HCT116 (cell line): ENCODE results near the gene CDH4. TPM values are rescaled to one million over a fixed set of nuclear protein-coding genes. Genes with fewer than 3 reads are reported as not detected.

Experiments
- ATAC-seq: fragments of 200-7000 bp; cut with Tn5 transposase; 2 replicates; pipeline ENCODE4 v1.9.1; 2020; ENCODE audit warnings: mild to moderate bottlenecking, moderate library complexity
- BruUV-seq: library from RNA; stranded (reverse); fragments of 400-500 nt; replicated peaks from 2 replicates; lab custom pipeline; 2021; lab: Mats Ljungman, UMichigan
- CTCF ChIA-PET: fragments of 300-600 bp; sonication (Branson Sonifier 250); formaldehyde crosslinking; loops from one replicate; lab custom pipeline; 2021; ENCODE audit warnings: antibody characterized with exemption; lab: Charles Lee
- POLR2A ChIA-PET: fragments of 300-600, 350-600 bp; sonication (Branson Sonifier 250); formaldehyde crosslinking; loops from one replicate; lab custom pipeline; 2021; ENCODE audit warnings: antibody characterized with exemption; lab: Charles Lee
- RAD21 ChIA-PET, 2 experiments: fragments of 300-600 bp; sonication (Branson Sonifier 250); formaldehyde crosslinking; loops; one replicate each; lab custom pipeline; 2023; ENCODE audit warnings: low total read pairs in 2 of 2; ENCODE audit not compliant: uncharacterized antibody in 2 of 2, unreplicated experiment in 2 of 2, low non-redundant PET in 1 of 2; lab: Charles Lee
- DNase-seq: peaks from one replicate; pipeline ENCODE4 v3.0.0-alpha.2; 2010; ENCODE audit warnings: low read depth, low spot score
- H2AFZ ChIP-seq: fragments of 200-600 bp; shearing (Covaris generic), sonication (generic); 2 replicates; pipeline ENCODE4 v1.6.1; 2017; ENCODE audit warnings: low read depth, mixed run types, mixed read lengths, antibody characterized with exemption, low read length; ENCODE audit not compliant: poor library complexity, severe bottlenecking
- H3K27ac ChIP-seq: 2 replicates; pipeline ENCODE4 v1.5.1; 2012; ENCODE audit warnings: low read depth, low read length
- H3K27me3 ChIP-seq: fragments of 200-600 bp; sonication (generic); 2 replicates; pipeline ENCODE4 v1.6.1; 2016; ENCODE audit warnings: mixed run types, low read length, mixed read lengths; ENCODE audit not compliant: insufficient read depth
- H3K36me3 ChIP-seq, 2 experiments: fragments of 200-500 bp in 1 of 2; fragments of 200-600 bp in 1 of 2; sonication (Bioruptor generic) in 1 of 2; sonication (generic) in 1 of 2; 2 replicates each; pipeline versions ENCODE4 v1.5.1 to v1.6.1; 2014 to 2016; ENCODE audit warnings: low read length in 2 of 2, inconsistent platforms in 1 of 2, mixed read lengths in 1 of 2, mixed run types in 1 of 2; ENCODE audit not compliant: insufficient read depth in 2 of 2, control insufficient read depth in 1 of 2
- H3K4me1 ChIP-seq, 2 experiments: fragments of 200-600 bp in 1 of 2; sonication (generic) in 1 of 2; 2 replicates each; pipeline versions ENCODE4 v1.5.1 to v1.6.1; 2012 to 2017; ENCODE audit warnings: low read length in 2 of 2, inconsistent platforms in 1 of 2, mild to moderate bottlenecking in 1 of 2, mixed read lengths in 1 of 2, mixed run types in 1 of 2, moderate library complexity in 1 of 2; ENCODE audit not compliant: insufficient read depth in 2 of 2, control insufficient read depth in 1 of 2
- H3K4me2 ChIP-seq: fragments of 200-600 bp; sonication (generic); 2 replicates; pipeline ENCODE4 v1.6.1; 2017; ENCODE audit warnings: mixed run types, low read length, mixed read lengths
- H3K4me3 ChIP-seq, 2 experiments: fragments of 200-600 bp in 1 of 2; sonication (generic) in 1 of 2; replicated peaks in 1 of 2; 2 replicates each; pipeline ENCODE4 v1.5.1; 2011 to 2016; ENCODE audit warnings: low read length in 2 of 2, control low read depth in 1 of 2, low read depth in 1 of 2, mild to moderate bottlenecking in 1 of 2, mixed read lengths in 1 of 2, mixed run types in 1 of 2
- H3K79me2 ChIP-seq: fragments of 200-600 bp; sonication (generic); 2 replicates; pipeline ENCODE4 v1.6.1; 2017; ENCODE audit warnings: mild to moderate bottlenecking, mixed run types, low read length, moderate library complexity, mixed read lengths; ENCODE audit not compliant: insufficient read depth
- H3K9ac ChIP-seq: fragments of 200-600 bp; sonication (generic); 2 replicates; pipeline ENCODE4 v1.6.1; 2016; ENCODE audit warnings: low read length, mixed read lengths
- H3K9me2 ChIP-seq: fragments of 200-600 bp; sonication (generic), shearing (Covaris generic); 2 replicates; pipeline ENCODE4 v1.6.1; 2017; ENCODE audit warnings: mixed run types, mild to moderate bottlenecking, moderate library complexity; ENCODE audit not compliant: insufficient read depth
- H3K9me3 ChIP-seq, 2 experiments: fragments of 200-500 bp in 1 of 2; fragments of 200-600 bp in 1 of 2; sonication (Bioruptor generic) in 1 of 2; sonication (generic) in 1 of 2; 2 replicates each; pipeline ENCODE4 v1.6.1; 2014 to 2017; ENCODE audit warnings: low read length in 2 of 2, mixed read lengths in 2 of 2, inconsistent platforms in 1 of 2, low read depth in 1 of 2, mild to moderate bottlenecking in 1 of 2, mixed run types in 1 of 2, moderate library complexity in 1 of 2; ENCODE audit not compliant: control insufficient read depth in 1 of 2, insufficient read depth in 1 of 2
- H4K20me1 ChIP-seq: fragments of 200-600 bp; sonication (generic), shearing (Covaris generic); 2 replicates; pipeline ENCODE4 v1.6.1; 2017; ENCODE audit warnings: mixed run types, mild to moderate bottlenecking, moderate library complexity; ENCODE audit not compliant: insufficient read depth
- ATF3 ChIP-seq: IDR thresholded peaks from 2 replicates; pipeline ENCODE4 v1.6.1; 2012
- ELF1 ChIP-seq: IDR thresholded peaks from 2 replicates; pipeline ENCODE4 v1.6.1; 2012; ENCODE audit warnings: low read depth, borderline replicate concordance
- FOSL1 ChIP-seq: IDR thresholded peaks from 2 replicates; pipeline ENCODE4 v1.6.1; 2012; ENCODE audit warnings: low read depth
- POLR2AphosphoS5 ChIP-seq: IDR thresholded peaks from 2 replicates; pipeline ENCODE4 v1.6.1; 2011; ENCODE audit warnings: mild to moderate bottlenecking, low read depth, low read length, moderate library complexity
- SIN3A ChIP-seq: IDR thresholded peaks from 2 replicates; pipeline ENCODE4 v1.6.1; 2012; ENCODE audit warnings: low read depth
- TCF7L2 ChIP-seq: IDR thresholded peaks from 2 replicates; pipeline ENCODE4 v1.7.0; 2011; ENCODE audit warnings: borderline replicate concordance, inconsistent platforms; ENCODE audit not compliant: insufficient read depth, insufficient read length; ENCODE audit errors: extremely low read depth
- ZNF274 ChIP-seq: fragments of 200-500 bp; sonication (Bioruptor generic); IDR thresholded peaks from 2 replicates; pipeline ENCODE4 v1.6.1; 2014; ENCODE audit warnings: mild to moderate bottlenecking, low read depth, low read length, inconsistent platforms
- intact Hi-C: fragments of 100-400 bp; cut with micrococcal nuclease; formaldehyde crosslinking; loops from 2 replicates; pipeline ENCODE4 v1.10.0; 2022
- total RNA-seq: library from RNA; stranded (reverse); gene quantifications from one replicate; pipeline ENCODE4 v1.2.1, GENCODE V29; 2021; ENCODE audit not compliant: unreplicated experiment
- TF ChIP-seq, protein P1 (sequence below): IDR thresholded peaks from 2 replicates; pipeline ENCODE4 v1.6.1; 2012

The CDH4 gene
- total RNA-seq, 1 experiment from 2014 or later = not detected

GRCh38 chr20:61701401-61701800 lies 449.3 kb downstream of the CDH4 start:
- CTCF ChIA-PET = no interaction called here

DNA sequence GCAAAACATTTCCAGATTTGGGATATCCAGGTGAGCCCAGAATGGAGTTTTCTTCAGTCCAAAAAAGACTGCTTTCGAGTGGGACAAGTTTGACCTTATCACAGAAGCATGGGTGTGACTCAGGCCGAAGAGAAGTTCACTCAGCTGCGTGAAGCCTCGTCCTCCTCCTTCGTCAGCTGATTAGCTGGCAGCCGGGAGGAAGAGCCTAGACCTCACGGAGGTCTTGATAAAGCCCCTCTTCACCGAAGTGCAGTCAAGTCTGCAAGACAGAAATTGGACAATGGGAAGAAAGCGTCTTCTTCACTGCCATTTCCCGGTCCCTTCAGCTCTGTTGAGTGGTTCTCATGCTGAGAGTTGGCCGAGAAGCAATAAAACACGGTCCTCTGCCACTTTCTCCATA lies 449.7 kb downstream of the CDH4 start:
- CTCF ChIA-PET = no interaction called here
- Histone ChIP-seq H3K4me2 (no peak overlapping the region), H4K20me1 (no peaks in the 10 kb centered on the region), H3K27ac (no peak overlapping the region), H3K27me3 (peaks cover 27% of the 10 kb centered on the region), H2AFZ (no peak overlapping the region), H3K79me2 (no peaks in the 10 kb centered on the region), H3K9ac (no peak overlapping the region), H3K4me1 (no peaks in the 10 kb centered on the region), H3K9me3 (no peaks in the 10 kb centered on the region), H3K9me2 (no peaks in the 10 kb centered on the region), H3K36me3 (no peaks in the 10 kb centered on the region), H3K4me3 (no peak overlapping the region)
- RAD21 ChIA-PET = no interaction called here
- POLR2A ChIA-PET = no interaction called here
- TF ChIP-seq ELF1 (no peak), POLR2AphosphoS5 (no peak), SIN3A (no peak), TCF7L2 (no peak)
- TF ChIP-seq, protein P1, sequence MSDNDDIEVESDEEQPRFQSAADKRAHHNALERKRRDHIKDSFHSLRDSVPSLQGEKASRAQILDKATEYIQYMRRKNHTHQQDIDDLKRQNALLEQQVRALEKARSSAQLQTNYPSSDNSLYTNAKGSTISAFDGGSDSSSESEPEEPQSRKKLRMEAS = no peak
- no TSS peak for BruUV-seq
- ATAC-seq (no peak), DNase-seq (no peak)
- intact Hi-C loops = no loop called here

More at GRCh38 chr20:61701401-61701800, 449.3 kb downstream of the CDH4 start:
- no peaks in the 10 kb centered on the region for H4K20me1 ChIP-seq
- H3K4me3 ChIP-seq = no peak overlapping the region
- no peaks in the 10 kb centered on the region for H3K36me3 ChIP-seq
- ATAC-seq = no peak
- BruUV-seq = no TSS peak
- no peaks in the 10 kb centered on the region for H3K9me3 ChIP-seq
- TF ChIP-seq ZNF274 (no peak), FOSL1 (no peak), POLR2AphosphoS5 (no peak), ATF3 (no peak)
- no peak overlapping the region for H3K27ac ChIP-seq
- H3K27me3 ChIP-seq = peaks cover 31% of the 10 kb centered on the region
- POLR2A ChIA-PET = no interaction called here
- no peaks in the 10 kb centered on the region for H3K79me2 ChIP-seq
- DNase-seq = no peak
- no peak overlapping the region for H3K9ac ChIP-seq
- H3K4me1 ChIP-seq = no peaks in the 10 kb centered on the region
- RAD21 ChIA-PET = no interaction called here
- no peak overlapping the region for H2AFZ ChIP-seq
- H3K4me2 ChIP-seq = no peak overlapping the region
- intact Hi-C loops = no loop called here
- no peaks in the 10 kb centered on the region for H3K9me2 ChIP-seq
